MG63 (cell line): Measurements from ENCODE around the gene PVALEF. TPM values are rescaled to one million over a fixed set of nuclear protein-coding genes. Genes with fewer than 3 reads are reported as not detected.

ENCODE experiments used
- DNase-seq: peaks from one replicate; pipeline ENCODE4 v3.0.0-alpha.2; 2020
- H3K27me3 ChIP-seq: fragments of 250-450 bp; sonication (Bioruptor Pico); 2 replicates; pipeline ENCODE4 v1.5.1; 2020; ENCODE audit warnings: mild to moderate bottlenecking, moderate library complexity
- H3K36me3 ChIP-seq: fragments of 250-450 bp; sonication (Bioruptor Pico); 2 replicates; pipeline ENCODE4 v1.5.1; 2020; ENCODE audit warnings: mild to moderate bottlenecking, moderate library complexity
- H3K4me3 ChIP-seq: fragments of 250-450 bp; sonication (Bioruptor Pico); 2 replicates; pipeline ENCODE4 v1.5.1; 2020; ENCODE audit warnings: mild to moderate bottlenecking, moderate library complexity
- H3K9me3 ChIP-seq: fragments of 250-450 bp; sonication (Bioruptor Pico); 2 replicates; pipeline ENCODE4 v1.5.1; 2020; ENCODE audit warnings: mild to moderate bottlenecking, moderate library complexity
- total RNA-seq: library from RNA; depleted of rRNA; stranded (reverse); fragments of >200 nt; shearing (Covaris generic); gene quantifications from 2 replicates; pipeline ENCODE4 v1.2.3, GENCODE V29; 2014; ENCODE audit warnings: low replicate concordance

The PVALEF gene
- total RNA-seq, 1 experiment from 2014 or later = not detected

GRCh38 chr17:81194225-81194760, 29.0 kb downstream of the PVALEF start:
- H3K36me3 ChIP-seq = no peaks in the 10 kb centered on the region; the same call in 1 of the 2 replicates
- DNase-seq = no peak
- H3K4me3 ChIP-seq = no peak overlapping the region
- H3K9me3 ChIP-seq = no peaks in the 10 kb centered on the region
- no peaks in the 10 kb centered on the region for H3K27me3 ChIP-seq

GRCh38 chr17:81194941-81195901, 29.9 kb downstream of the PVALEF start:
- no peak for DNase-seq
- H3K27me3 ChIP-seq = no peaks in the 10 kb centered on the region
- H3K4me3 ChIP-seq = no peak overlapping the region
- H3K9me3 ChIP-seq = no peaks in the 10 kb centered on the region
- no peaks in the 10 kb centered on the region; the same call in 1 of the 2 replicates for H3K36me3 ChIP-seq

GRCh38 chr17:81195941-81196495, 30.7 kb downstream of the PVALEF start:
- H3K4me3 ChIP-seq = no peak overlapping the region
- no peak for DNase-seq
- H3K27me3 ChIP-seq = no peaks in the 10 kb centered on the region
- H3K9me3 ChIP-seq = no peaks in the 10 kb centered on the region
- H3K36me3 ChIP-seq = peaks cover 2% of the 10 kb centered on the region; the same call in 1 of the 2 replicates

GRCh38 chr17:81196505-81197408, 31.4 kb downstream of the PVALEF start:
- H3K27me3 ChIP-seq = no peaks in the 10 kb centered on the region
- H3K9me3 ChIP-seq = no peaks in the 10 kb centered on the region
- H3K36me3 ChIP-seq = peaks cover 2% of the 10 kb centered on the region

GRCh38 chr17:81197409-81197795, 32.1 kb downstream of the PVALEF start:
- H3K4me3 ChIP-seq = no peak overlapping the region
- H3K9me3 ChIP-seq = no peaks in the 10 kb centered on the region
- peaks cover 2% of the 10 kb centered on the region for H3K36me3 ChIP-seq
- DNase-seq = no peak
- no peaks in the 10 kb centered on the region for H3K27me3 ChIP-seq

More at GRCh38 chr17:81196505-81197408, 31.4 kb downstream of the PVALEF start:
- DNase-seq = no peak
- no peak overlapping the region for H3K4me3 ChIP-seq

GRCh38 chr17:81197831-81198490, 32.7 kb downstream of the PVALEF start:
- Histone ChIP-seq H3K9me3 (no peaks in the 10 kb centered on the region), H3K36me3 (peaks cover 2% of the 10 kb centered on the region), H3K4me3 (no peak overlapping the region), H3K27me3 (no peaks in the 10 kb centered on the region)
- no peak for DNase-seq

- Histone ChIP-seq H3K4me3 (no peak overlapping the region), H3K9me3 (no peaks in the 10 kb centered on the region), H3K27me3 (no peaks in the 10 kb centered on the region), H3K36me3 (peaks cover 2% of the 10 kb centered on the region)
- DNase-seq = no peak
These were observed 33.6 kb downstream of the PVALEF start for GRCh38 chr17:81198826-81199481.

GRCh38 chr17:81199482-81199830, 34.1 kb downstream of the PVALEF start:
- Histone ChIP-seq H3K9me3 (no peaks in the 10 kb centered on the region), H3K4me3 (no peak overlapping the region), H3K27me3 (no peaks in the 10 kb centered on the region), H3K36me3 (peaks cover 2% of the 10 kb centered on the region)
- no peak for DNase-seq

GRCh38 chr17:81200201-81200600, 34.9 kb downstream of the PVALEF start:
- no peak overlapping the region for H3K4me3 ChIP-seq
- H3K27me3 ChIP-seq = no peaks in the 10 kb centered on the region
- DNase-seq = no peak
- no peaks in the 10 kb centered on the region for H3K9me3 ChIP-seq
- H3K36me3 ChIP-seq = peaks cover 2% of the 10 kb centered on the region

GRCh38 chr17:81200695-81201580, 35.6 kb downstream of the PVALEF start:
- no peak overlapping the region for H3K4me3 ChIP-seq
- DNase-seq = peak; percentile 45
- H3K27me3 ChIP-seq = no peaks in the 10 kb centered on the region
- peaks cover 2% of the 10 kb centered on the region for H3K36me3 ChIP-seq
- H3K9me3 ChIP-seq = no peaks in the 10 kb centered on the region

- DNase-seq = no peak
- no peak overlapping the region for H3K4me3 ChIP-seq
- peaks cover 2% of the 10 kb centered on the region for H3K36me3 ChIP-seq
- no peaks in the 10 kb centered on the region for H3K9me3 ChIP-seq
- no peaks in the 10 kb centered on the region for H3K27me3 ChIP-seq
These were observed 37.0 kb downstream of the PVALEF start for GRCh38 chr17:81202318-81202717.

GRCh38 chr17:81203136-81203535, 37.8 kb downstream of the PVALEF start:
- H3K9me3 ChIP-seq = no peaks in the 10 kb centered on the region
- DNase-seq = no peak
- H3K4me3 ChIP-seq = no peak overlapping the region
- no peaks in the 10 kb centered on the region for H3K27me3 ChIP-seq
- H3K36me3 ChIP-seq = peaks cover 2% of the 10 kb centered on the region

- no peaks in the 10 kb centered on the region for H3K9me3 ChIP-seq
- peaks cover 2% of the 10 kb centered on the region for H3K36me3 ChIP-seq
- DNase-seq = no peak
- H3K27me3 ChIP-seq = no peaks in the 10 kb centered on the region
- H3K4me3 ChIP-seq = no peak overlapping the region
These were observed 39.3 kb downstream of the PVALEF start for GRCh38 chr17:81204578-81204977.

- DNase-seq = no peak
- Histone ChIP-seq H3K27me3 (no peaks in the 10 kb centered on the region), H3K4me3 (no peak overlapping the region), H3K9me3 (no peaks in the 10 kb centered on the region), H3K36me3 (no peaks in the 10 kb centered on the region; the same call in 1 of the 2 replicates)
These were observed 40.9 kb downstream of the PVALEF start for GRCh38 chr17:81206166-81206565.

GRCh38 chr17:81206657-81207056, 41.4 kb downstream of the PVALEF start:
- Histone ChIP-seq H3K36me3 (no peaks in the 10 kb centered on the region), H3K27me3 (no peaks in the 10 kb centered on the region), H3K4me3 (no peak overlapping the region), H3K9me3 (no peaks in the 10 kb centered on the region)
- DNase-seq = no peak
